NT2/D1 (cell line): ENCODE results near the gene CHCHD6.

Source experiments
- SUZ12 ChIP-seq: IDR thresholded peaks from 2 replicates; pipeline ENCODE4 v1.6.1; 2011; ENCODE audit not compliant: insufficient read length, insufficient read depth; ENCODE audit errors: extremely low read depth
- YY1 ChIP-seq: IDR thresholded peaks from 2 replicates; pipeline ENCODE4 v1.6.1; 2011; ENCODE audit not compliant: insufficient read length, insufficient read depth
- ZNF274 ChIP-seq: IDR thresholded peaks from 2 replicates; pipeline ENCODE4 v1.6.1; 2011; ENCODE audit warnings: mild to moderate bottlenecking, low read depth, low read length

DNA sequence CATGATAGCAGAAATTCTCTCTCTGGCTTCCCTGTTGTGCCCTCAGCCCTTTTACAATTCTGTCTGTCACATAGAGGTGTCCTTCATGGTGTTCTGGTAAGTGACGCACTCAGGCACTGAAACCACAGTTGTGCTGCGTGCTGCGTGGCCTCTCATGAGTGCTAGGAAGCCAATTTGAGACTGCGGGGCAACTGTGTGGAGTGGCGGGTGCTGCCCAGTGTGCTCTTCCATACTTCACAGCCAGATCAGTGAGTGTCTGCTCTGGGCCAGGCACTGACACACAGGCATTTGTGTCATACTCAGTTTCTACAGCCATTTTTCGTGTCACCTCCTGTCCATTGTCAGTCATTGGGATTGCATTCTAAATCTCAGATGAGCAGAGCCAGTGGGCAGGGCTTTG lies 145.7 kb downstream of the CHCHD6 start:
- TF ChIP-seq YY1 (no peak), ZNF274 (no peak), SUZ12 (no peak)
